ENCODE results near the gene ADAMTS12. TPM values are rescaled to one million over a fixed set of nuclear protein-coding genes. Genes with fewer than 3 reads are reported as not detected.

The ADAMTS12 gene
- total RNA-seq, 1 donor from 2014 or later: 4.1 TPM

- no peak for DNase-seq (ENCODE audit: low read depth)
- H3K27me3 ChIP-seq (ENCODE audit: control insufficient read depth, insufficient read depth, low read length): no peaks in the 10 kb centered on the region
- H3K36me3 ChIP-seq (ENCODE audit: control insufficient read depth, insufficient read depth, low read length): no peaks in the 10 kb centered on the region
- TF ChIP-seq CTCF (IDR thresholded peaks at IDR 0.05; ENCODE audit: insufficient read depth, low read length, poor library complexity, severe bottlenecking): no peak
- H3K4me3 ChIP-seq (ENCODE audit: low read depth, low read length): no peak overlapping the region
Observed at GRCh38 chr5:33629999-33630398, 261.8 kb downstream of the ADAMTS12 start.

GRCh38 chr5:33628796-33629195 lies 263.0 kb downstream of the ADAMTS12 start:
- H3K27me3 ChIP-seq (ENCODE audit: control insufficient read depth, insufficient read depth, low read length): no peaks in the 10 kb centered on the region
- no peak for DNase-seq (ENCODE audit: low read depth)
- no peak for TF ChIP-seq CTCF (IDR thresholded peaks at IDR 0.05; ENCODE audit: insufficient read depth, low read length, poor library complexity, severe bottlenecking)
- no peaks in the 10 kb centered on the region for H3K36me3 ChIP-seq (ENCODE audit: control insufficient read depth, insufficient read depth, low read length)
- no peak overlapping the region for H3K4me3 ChIP-seq (ENCODE audit: low read depth, low read length)

GRCh38 chr5:33621514-33621913 lies 270.3 kb downstream of the ADAMTS12 start:
- no peak for DNase-seq (ENCODE audit: low read depth)
- H3K4me3 ChIP-seq (ENCODE audit: low read depth, low read length): no peak overlapping the region
- no peaks in the 10 kb centered on the region for H3K27me3 ChIP-seq (ENCODE audit: control insufficient read depth, insufficient read depth, low read length)
- no peaks in the 10 kb centered on the region for H3K36me3 ChIP-seq (ENCODE audit: control insufficient read depth, insufficient read depth, low read length)
- no peak for TF ChIP-seq CTCF (IDR thresholded peaks at IDR 0.05; ENCODE audit: insufficient read depth, low read length, poor library complexity, severe bottlenecking)

- H3K27me3 ChIP-seq (ENCODE audit: control insufficient read depth, insufficient read depth, low read length): no peaks in the 10 kb centered on the region
- TF ChIP-seq CTCF (IDR thresholded peaks at IDR 0.05; ENCODE audit: insufficient read depth, low read length, poor library complexity, severe bottlenecking): no peak
- H3K36me3 ChIP-seq (ENCODE audit: control insufficient read depth, insufficient read depth, low read length): no peaks in the 10 kb centered on the region
- no peak for DNase-seq (ENCODE audit: low read depth)
- no peak overlapping the region for H3K4me3 ChIP-seq (ENCODE audit: low read depth, low read length)
Observed at GRCh38 chr5:33614039-33614438, 277.8 kb downstream of the ADAMTS12 start.

GRCh38 chr5:33612386-33612785 lies 279.4 kb downstream of the ADAMTS12 start:
- Histone ChIP-seq H3K4me3 (ENCODE audit: low read depth, low read length) (no peak overlapping the region), H3K27me3 (ENCODE audit: control insufficient read depth, insufficient read depth, low read length) (no peaks in the 10 kb centered on the region), H3K36me3 (ENCODE audit: control insufficient read depth, insufficient read depth, low read length) (no peaks in the 10 kb centered on the region)
- DNase-seq (ENCODE audit: low read depth): no peak
- TF ChIP-seq CTCF (IDR thresholded peaks at IDR 0.05; ENCODE audit: insufficient read depth, low read length, poor library complexity, severe bottlenecking): no peak

GRCh38 chr5:33611877-33612276 lies 279.9 kb downstream of the ADAMTS12 start:
- no peaks in the 10 kb centered on the region for H3K36me3 ChIP-seq (ENCODE audit: control insufficient read depth, insufficient read depth, low read length)
- TF ChIP-seq CTCF (IDR thresholded peaks at IDR 0.05; ENCODE audit: insufficient read depth, low read length, poor library complexity, severe bottlenecking): no peak
- no peak overlapping the region for H3K4me3 ChIP-seq (ENCODE audit: low read depth, low read length)
- no peak for DNase-seq (ENCODE audit: low read depth)
- no peaks in the 10 kb centered on the region for H3K27me3 ChIP-seq (ENCODE audit: control insufficient read depth, insufficient read depth, low read length)
